Upper lobe of left lung (tissue), 4 donors: ENCODE data around the gene GRIK2.

Source experiments
- CTCF ChIP-seq, 6 experiments: fragments of 450-650 bp in 4 of 6; fragments of 200-600 bp in 2 of 6; sonication (generic) in 2 of 6; IDR thresholded peaks; one replicate each; pipeline ENCODE4 v1.5.1; 2016 to 2019; ENCODE audit warnings: antibody characterized with exemption in 6 of 6
- EP300 ChIP-seq, 4 donors: sonication (generic); formaldehyde crosslinking; IDR thresholded peaks; one replicate each; pipeline ENCODE4 v1.5.1; 2017; ENCODE audit warnings: antibody characterized with exemption in 4 of 4, control low read depth in 2 of 4
- POLR2AphosphoS5 ChIP-seq, 2 donors: sonication (generic); formaldehyde crosslinking; IDR thresholded peaks; one replicate each; pipeline ENCODE4 v1.5.1; 2017; ENCODE audit warnings: antibody characterized with exemption in 2 of 2

GRCh38 chr6:101935732-101936131 lies 542.2 kb downstream of the GRIK2 start:
- TF ChIP-seq CTCF (IDR thresholded peaks at IDR 0.05) = no peak
- no peak for TF ChIP-seq EP300 (IDR thresholded peaks at IDR 0.05)
- TF ChIP-seq POLR2AphosphoS5 (IDR thresholded peaks at IDR 0.05) = no peak
